K562 (cell line): ENCODE results near the gene C16orf92. TPM values are rescaled to one million over a fixed set of nuclear protein-coding genes. Genes with fewer than 3 reads are reported as not detected.

ENCODE experiments used
- ARID1B ChIP-seq: fragments of 450-650 bp; IDR thresholded peaks from 2 replicates; pipeline ENCODE4 v1.6.1; 2016; ENCODE audit warnings: antibody characterized with exemption, mild to moderate bottlenecking, inconsistent platforms
- CBFA2T2 ChIP-seq: fragments of 450-650 bp; conservative IDR thresholded peaks from 2 replicates; pipeline ENCODE4 v1.6.1; 2017; ENCODE audit warnings: mild to moderate bottlenecking
- CHD2 ChIP-seq: IDR thresholded peaks from 2 replicates; pipeline ENCODE4 v1.6.1; 2011; ENCODE audit warnings: low read depth, low read length
- CREM ChIP-seq: IDR thresholded peaks from 2 replicates; pipeline ENCODE4 v1.6.1; 2014; ENCODE audit warnings: antibody characterized with exemption, low read depth
- CXXC5 ChIP-seq: fragments of 250-450 bp; sonication (Bioruptor Pico); IDR thresholded peaks from 2 replicates; pipeline ENCODE4 v1.8.0; 2022; ENCODE audit warnings: inconsistent platforms, mild to moderate bottlenecking, moderate library complexity
- HDAC1 ChIP-seq, 2 experiments: fragments of 450-650 bp; IDR thresholded peaks; 2 replicates each; pipeline ENCODE4 v1.6.1; 2016 to 2017; ENCODE audit warnings: inconsistent platforms in 1 of 2, mild to moderate bottlenecking in 1 of 2, moderate library complexity in 1 of 2
- HDAC2 ChIP-seq: fragments of 450-650 bp; IDR thresholded peaks from 2 replicates; pipeline ENCODE4 v1.6.1; 2016; ENCODE audit warnings: mild to moderate bottlenecking
- ID3 ChIP-seq, 2 experiments: fragments of 250-450 bp in 1 of 2; fragments of 450-650 bp in 1 of 2; sonication (Bioruptor Pico) in 1 of 2; IDR thresholded peaks; 2 replicates each; pipeline versions ENCODE4 v1.6.1 to v1.8.0; 2016 to 2021; ENCODE audit warnings: mild to moderate bottlenecking in 2 of 2, moderate library complexity in 2 of 2, missing compliant biosample characterization in 1 of 2, missing genetic modification characterization in 1 of 2
- ILK ChIP-seq: fragments of 450-650 bp; IDR thresholded peaks from 2 replicates; pipeline ENCODE4 v1.6.1; 2016; ENCODE audit warnings: missing genetic modification characterization, low read depth, mild to moderate bottlenecking, missing compliant biosample characterization, moderate library complexity, borderline replicate concordance
- MEIS2 ChIP-seq: fragments of 450-650 bp; IDR thresholded peaks from 2 replicates; pipeline ENCODE4 v1.6.1; 2014; ENCODE audit warnings: mild to moderate bottlenecking; ENCODE audit not compliant: partially characterized antibody
- MLLT1 ChIP-seq, 2 experiments: fragments of 450-650 bp; IDR thresholded peaks; 2 replicates each; pipeline ENCODE4 v1.6.1; 2016
- NFIX ChIP-seq: fragments of 250-450 bp; sonication (Bioruptor Pico); IDR thresholded peaks from 2 replicates; pipeline ENCODE4 v1.4.0; 2020; ENCODE audit warnings: low read depth, mild to moderate bottlenecking, moderate library complexity
- PKNOX1 ChIP-seq: fragments of 450-650 bp; IDR thresholded peaks from 2 replicates; pipeline ENCODE4 v1.6.1; 2016
- RCOR1 ChIP-seq, 2 experiments: IDR thresholded peaks; 2 replicates each; pipeline ENCODE4 v1.6.1; 2012; ENCODE audit warnings: low read depth in 2 of 2, low read length in 2 of 2, borderline replicate concordance in 1 of 2, improper control_type of control experiment in 1 of 2
- SAP30 ChIP-seq: fragments of 200-600 bp; sonication (generic); IDR thresholded peaks from 2 replicates; pipeline ENCODE4 v1.6.1; 2012; ENCODE audit warnings: borderline replicate concordance, low read depth, mild to moderate bottlenecking, moderate library complexity, low read length, control low read depth, inconsistent platforms; ENCODE audit not compliant: insufficient read depth, poor library complexity, severe bottlenecking
- SMARCA4 ChIP-seq: fragments of 450-650 bp; IDR thresholded peaks from 2 replicates; pipeline ENCODE4 v1.6.1; 2016
- SNRNP70 ChIP-seq: fragments of 200-400 bp; formaldehyde crosslinking; optimal IDR thresholded peaks from 2 replicates; pipeline ENCODE3; 2017; ENCODE audit warnings: low read depth, low read length
- SOX6 ChIP-seq: fragments of 450-650 bp; IDR thresholded peaks from 2 replicates; pipeline ENCODE4 v1.6.1; 2014; ENCODE audit warnings: mild to moderate bottlenecking
- SRSF9 ChIP-seq: fragments of 200-400 bp; formaldehyde crosslinking; IDR thresholded peaks from 2 replicates; pipeline ENCODE4 v1.6.1; 2017; ENCODE audit warnings: low read depth, low read length, borderline replicate concordance
- TEAD4 ChIP-seq, 2 experiments: sonication (generic) in 1 of 2; formaldehyde crosslinking in 1 of 2; IDR thresholded peaks; 2 replicates each; pipeline versions ENCODE4 v1.6.1 to v1.8.0; 2012 to 2022; ENCODE audit warnings: borderline replicate concordance in 1 of 2, inconsistent platforms in 1 of 2, low read length in 1 of 2, mild to moderate bottlenecking in 1 of 2, missing genetic modification reagents in 1 of 2
- THRB ChIP-seq: fragments of 450-650 bp; formaldehyde crosslinking; conservative IDR thresholded peaks from 2 replicates; pipeline ENCODE4 v1.4.0; 2022; ENCODE audit warnings: mild to moderate bottlenecking, missing genetic modification characterization
- ZBTB1 ChIP-seq: sonication (generic); formaldehyde crosslinking; IDR thresholded peaks from 2 replicates; pipeline ENCODE4 v1.8.1; 2023; ENCODE audit warnings: missing genetic modification reagents, low read depth, mild to moderate bottlenecking, borderline replicate concordance
- ZBTB7A ChIP-seq: IDR thresholded peaks from 2 replicates; pipeline ENCODE4 v1.6.1; 2011; ENCODE audit warnings: low read depth, mild to moderate bottlenecking, low read length, moderate library complexity, borderline replicate concordance; ENCODE audit not compliant: control insufficient read depth
- ZNF79 ChIP-seq: fragments of 250-450 bp; sonication (Bioruptor Pico); IDR thresholded peaks from 2 replicates; pipeline ENCODE4 v1.4.0; 2020; ENCODE audit warnings: low read depth, mild to moderate bottlenecking, moderate library complexity
- polyA plus RNA-seq, 8 experiments: library from polyadenylated mRNA; depleted of rRNA in 4 of 8; stranded (reverse) in 5 of 8; unstranded in 3 of 8; fragments of >200 nt; fragmentation: Nextera tagmentation in 2 of 8; fragmentation: Illumina TruSeq in 1 of 8; extraction: Ambion mirVana in 2 of 8; extraction: Trizol in 1 of 8; gene quantifications; 2 replicates each; pipeline versions ENCODE4 v1.2.1 to v1.2.3, GENCODE V29; 2011 to 2014; ENCODE audit warnings: inconsistent platforms in 1 of 8, missing spikeins in 1 of 8
- total RNA-seq, 7 experiments: library from RNA; depleted of rRNA in 6 of 7; stranded (reverse); fragments of >200 nt in 6 of 7; fragmentation: Illumina TruSeq in 2 of 7; extraction: Trizol in 2 of 7; gene quantifications; 2 replicates each; pipeline versions ENCODE4 v1.2.1 to v1.2.3, GENCODE V29; 2011 to 2021; ENCODE audit warnings: low replicate concordance in 1 of 7

Gene C16orf92
- total and polyA plus RNA-seq, 9 of the 15 experiments (the other 6 are each of a cell fraction or from before 2014, with no cell fraction given) = not detected

GRCh38 chr16:30060836-30061554, 38.0 kb downstream of the C16orf92 start (continued):
- no peak for TF ChIP-seq SNRNP70
- TF ChIP-seq CREM = 0 out of 2 replicates have a peak, but pooled peaks have one; percentile 8
- no peak for TF ChIP-seq CXXC5 (CRISPR knock-in tag)
- TF ChIP-seq ID3 (CRISPR knock-in tag; IDR thresholded peaks at IDR 0.05) = no peak
- peak; percentile 95 for TF ChIP-seq ID3 (tag; IDR thresholded peaks at IDR 0.05)
- no peak for TF ChIP-seq THRB (CRISPR knock-in tag)
- TF ChIP-seq SAP30 = no peak
- TF ChIP-seq MLLT1 (IDR thresholded peaks at IDR 0.05) = no peak
- no peak for TF ChIP-seq NFIX (CRISPR knock-in tag)
- peak; percentile 51; the same call in 1 of the 2 replicates for TF ChIP-seq ARID1B
- TF ChIP-seq ZBTB7A = 0 out of 2 replicates have a peak, but pooled peaks have one; percentile 42
- TF ChIP-seq HDAC2 = peak; percentile 84
- TF ChIP-seq CBFA2T2 = peak; percentile 54
- peak; percentile 19 to 90; a peak in 2 of 4 replicates for TF ChIP-seq RCOR1 (IDR thresholded peaks at IDR 0.05; ENCODE audit: borderline replicate concordance in 1 of 2, low read depth in 2 of 2, low read length in 2 of 2)
- TF ChIP-seq MEIS2 = peak; percentile 2
- peak in 1 of 2 experiments; percentile 78; a peak in 2 of 4 replicates for TF ChIP-seq HDAC1 (IDR thresholded peaks at IDR 0.05)
- no peak for TF ChIP-seq SOX6
- 0 out of 2 replicates have a peak, but pooled peaks have one; percentile 32 for TF ChIP-seq PKNOX1
- no peak for TF ChIP-seq ZNF79 (CRISPR knock-in tag)
- TF ChIP-seq SMARCA4 = 0 out of 2 replicates have a peak, but pooled peaks have one; percentile 18
- no peak for TF ChIP-seq CHD2
- no peak for TF ChIP-seq ZBTB1 (CRISPR knock-in tag)
- no peak for TF ChIP-seq SRSF9
- TF ChIP-seq ILK = no peak
- peak; percentile 34 for TF ChIP-seq TEAD4 (IDR thresholded peaks at IDR 0.05; ENCODE audit: low read length)
- TF ChIP-seq TEAD4 (CRISPR knock-in tag; IDR thresholded peaks at IDR 0.05; ENCODE audit: borderline replicate concordance) = no peak
